ENCODE data around the gene KCNH4. TPM values are rescaled to one million over a fixed set of nuclear protein-coding genes. Genes with fewer than 3 reads are reported as not detected.
"Not testable (repeated sequence)": the region's sequence is repeated elsewhere in the genome, so short reads cannot be mapped to it uniquely, and the experiment has no call there.

KCNH4 gene
- total RNA-seq, 1 donor = 0.27 TPM

GRCh38 chr17:42141382-42141781, 39.6 kb downstream of the KCNH4 start:
- DNase-seq (ENCODE audit: low read depth in 2 of 3, low spot score in 2 of 3) = no peak

DNA sequence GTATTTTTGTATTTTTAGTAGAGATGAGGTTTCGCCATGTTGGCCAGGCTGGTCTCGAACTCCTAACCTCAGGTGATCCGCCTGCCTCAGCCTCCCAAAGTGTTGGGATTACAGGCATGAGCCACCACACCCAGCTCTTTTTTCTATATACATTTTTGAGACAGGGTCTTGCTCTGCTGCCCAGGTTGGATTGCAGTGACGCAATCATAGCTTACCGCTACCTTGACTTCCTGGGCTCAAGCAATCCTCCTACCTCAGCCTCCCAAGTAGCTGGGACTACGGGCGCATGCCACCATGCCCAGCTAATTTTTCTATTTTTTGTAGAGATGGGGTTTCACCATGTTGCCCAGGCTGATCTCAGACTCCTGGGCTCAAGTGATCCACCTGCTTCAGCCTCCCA, 40.3 kb downstream of the KCNH4 start:
- DNase-seq (ENCODE audit: low read depth in 2 of 3, low spot score in 2 of 3) = not testable (repeated sequence)

GRCh38 chr17:42138749-42139492, 42.0 kb downstream of the KCNH4 start:
- no peak for DNase-seq (ENCODE audit: low read depth in 2 of 3, low spot score in 2 of 3)

GRCh38 chr17:42136654-42137051, 44.3 kb downstream of the KCNH4 start:
- DNase-seq (ENCODE audit: low read depth in 2 of 3, low spot score in 2 of 3) = no peak

GRCh38 chr17:42135664-42136653, 45.0 kb downstream of the KCNH4 start:
- DNase-seq (ENCODE audit: low read depth in 2 of 3, low spot score in 2 of 3) = no peak

DNA sequence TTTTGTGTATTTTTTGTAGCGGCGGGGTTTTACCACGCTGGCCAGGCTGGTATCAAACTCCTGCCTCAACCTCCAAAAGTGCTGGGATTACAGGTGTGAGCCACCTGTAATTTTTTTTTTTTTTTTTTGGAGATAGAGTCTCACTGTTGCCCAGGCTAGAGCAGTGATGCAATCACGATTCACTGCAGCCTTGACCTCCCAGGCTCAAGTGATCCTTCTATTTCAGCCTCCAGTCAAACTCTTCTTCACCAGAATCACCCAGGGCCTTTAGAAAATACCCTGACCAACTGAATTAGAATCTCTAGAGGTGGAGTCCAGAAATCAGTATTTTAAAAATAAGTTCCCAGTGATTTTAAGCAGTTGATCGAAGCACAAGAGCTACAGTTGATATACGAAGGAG, 45.8 kb downstream of the KCNH4 start:
- DNase-seq (ENCODE audit: low read depth in 2 of 3, low spot score in 2 of 3) = no peak

DNA sequence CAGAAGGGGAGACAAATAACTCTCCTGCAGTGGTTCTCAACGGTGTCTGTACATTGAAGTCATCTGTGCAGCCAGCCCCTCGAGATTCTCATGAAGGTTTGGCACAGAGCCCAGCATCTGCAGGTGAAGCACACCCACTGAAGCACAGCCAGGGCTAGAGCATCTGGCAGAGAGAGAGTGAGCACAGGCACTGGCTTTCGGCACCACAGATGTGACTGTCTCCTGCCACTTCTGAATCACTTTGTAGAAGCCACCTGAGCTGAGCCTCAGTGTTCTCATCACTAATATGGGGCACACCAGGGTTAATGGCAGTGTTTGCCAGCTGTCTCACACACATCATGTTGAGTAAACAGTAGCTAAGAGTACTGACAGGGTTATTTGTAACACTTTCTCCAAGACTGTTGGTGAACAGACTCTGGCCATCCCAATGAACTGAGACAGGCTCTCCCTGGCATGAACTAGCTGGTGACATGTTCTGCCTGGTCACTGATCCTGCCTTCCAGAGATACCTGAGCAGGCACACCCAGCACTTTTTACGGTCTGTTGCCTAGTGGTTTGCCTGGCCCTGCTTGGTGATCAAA, 47.4 kb downstream of the KCNH4 start:
- DNase-seq (ENCODE audit: low read depth in 2 of 3, low spot score in 2 of 3) = peak in 2 of 3 donors; percentile 39 to 70

GRCh38 chr17:42132941-42133340, 48.0 kb downstream of the KCNH4 start:
- DNase-seq (ENCODE audit: low read depth in 2 of 3, low spot score in 2 of 3) = peak in 2 of 3 donors; percentile 56 to 70

GRCh38 chr17:42131981-42132432, 48.9 kb downstream of the KCNH4 start:
- peak in 2 of 3 donors; percentile 30 to 53 for DNase-seq (ENCODE audit: low read depth in 2 of 3, low spot score in 2 of 3)

- DNase-seq (ENCODE audit: low read depth in 2 of 3, low spot score in 2 of 3) = no peak
These were observed 49.7 kb downstream of the KCNH4 start for GRCh38 chr17:42131232-42131631.

DNA sequence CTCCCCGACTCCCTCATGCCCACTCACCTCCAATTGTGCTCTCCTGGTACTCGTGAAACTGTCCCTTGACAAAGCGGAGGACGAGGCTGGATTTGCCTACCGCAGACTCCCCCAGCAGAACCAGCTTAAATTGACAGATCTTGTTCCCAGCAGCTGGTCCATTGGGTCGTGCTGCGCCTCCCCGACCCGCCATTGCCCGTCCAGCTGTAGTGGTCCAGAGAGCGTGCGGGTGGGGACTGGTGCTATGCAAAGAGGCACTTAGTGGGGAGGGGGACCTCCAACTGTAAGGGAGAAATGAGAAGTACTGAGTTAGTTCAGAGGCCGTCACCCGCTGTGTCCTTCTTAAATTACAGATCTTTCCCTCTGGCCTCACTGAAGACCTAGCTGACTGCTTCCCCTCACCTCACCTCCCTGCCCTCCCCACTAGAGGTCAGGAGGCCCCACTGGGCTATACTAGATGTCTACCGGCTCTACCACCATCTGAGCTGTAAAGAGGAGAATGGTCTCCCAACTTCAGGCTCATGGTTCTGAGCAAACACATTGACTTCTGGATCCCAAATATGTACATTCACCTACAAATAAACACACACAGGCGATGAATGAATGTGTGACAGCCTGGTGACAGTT, 50.5 kb downstream of the KCNH4 start:
- DNase-seq (ENCODE audit: low read depth in 2 of 3, low spot score in 2 of 3) = peak in 1 of 3 donors; percentile 16

GRCh38 chr17:42129109-42129837, 51.7 kb downstream of the KCNH4 start:
- no peak for DNase-seq (ENCODE audit: low read depth in 2 of 3, low spot score in 2 of 3)

DNA sequence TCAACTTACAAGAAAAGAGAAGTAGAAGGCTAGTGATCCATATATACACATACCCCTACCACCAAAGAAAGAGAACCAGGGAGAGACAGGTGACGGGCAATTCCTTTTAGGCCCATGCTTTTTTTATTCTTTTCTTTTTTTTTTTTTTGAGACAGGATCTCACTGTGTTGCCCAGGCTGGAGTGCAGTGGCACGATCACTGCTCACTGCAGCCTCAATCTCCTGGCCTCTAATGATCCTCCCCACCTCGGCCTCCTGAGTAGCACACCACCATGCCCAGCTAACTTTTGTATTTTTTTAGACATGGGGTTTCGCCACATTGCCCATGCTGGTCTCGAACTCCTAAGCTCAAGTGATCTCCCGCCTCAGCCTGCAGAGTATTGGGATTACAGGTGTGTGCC, 53.5 kb downstream of the KCNH4 start:
- no peak for DNase-seq (ENCODE audit: low read depth in 2 of 3, low spot score in 2 of 3)

- DNase-seq (ENCODE audit: low read depth in 2 of 3, low spot score in 2 of 3) = no peak
These were observed 54.1 kb downstream of the KCNH4 start for GRCh38 chr17:42126836-42127235.

- DNase-seq (ENCODE audit: low read depth in 2 of 3, low spot score in 2 of 3) = no peak
These were observed 55.4 kb downstream of the KCNH4 start for GRCh38 chr17:42125565-42125964.

DNA sequence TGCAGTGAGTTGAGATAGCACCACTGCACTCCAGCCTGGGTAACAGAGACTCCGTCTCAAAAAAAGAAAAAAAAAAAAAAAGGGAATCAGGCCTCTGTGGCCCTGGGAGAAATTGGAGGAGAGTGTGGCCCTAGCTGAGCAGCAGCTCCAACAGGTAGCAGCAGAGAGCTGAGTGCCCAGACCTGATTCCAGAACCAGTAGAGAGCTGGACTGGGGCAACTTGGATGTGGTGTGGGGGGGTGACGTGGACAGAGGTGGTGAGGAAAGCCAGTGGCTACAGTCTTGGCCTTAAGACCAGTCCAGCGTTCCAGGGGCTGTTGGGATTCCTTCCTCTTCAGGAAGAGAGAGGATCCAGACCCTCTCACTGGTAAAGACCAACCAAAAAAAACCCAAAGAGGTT, 56.7 kb downstream of the KCNH4 start:
- DNase-seq (ENCODE audit: low read depth in 2 of 3, low spot score in 2 of 3) = no peak

DNA sequence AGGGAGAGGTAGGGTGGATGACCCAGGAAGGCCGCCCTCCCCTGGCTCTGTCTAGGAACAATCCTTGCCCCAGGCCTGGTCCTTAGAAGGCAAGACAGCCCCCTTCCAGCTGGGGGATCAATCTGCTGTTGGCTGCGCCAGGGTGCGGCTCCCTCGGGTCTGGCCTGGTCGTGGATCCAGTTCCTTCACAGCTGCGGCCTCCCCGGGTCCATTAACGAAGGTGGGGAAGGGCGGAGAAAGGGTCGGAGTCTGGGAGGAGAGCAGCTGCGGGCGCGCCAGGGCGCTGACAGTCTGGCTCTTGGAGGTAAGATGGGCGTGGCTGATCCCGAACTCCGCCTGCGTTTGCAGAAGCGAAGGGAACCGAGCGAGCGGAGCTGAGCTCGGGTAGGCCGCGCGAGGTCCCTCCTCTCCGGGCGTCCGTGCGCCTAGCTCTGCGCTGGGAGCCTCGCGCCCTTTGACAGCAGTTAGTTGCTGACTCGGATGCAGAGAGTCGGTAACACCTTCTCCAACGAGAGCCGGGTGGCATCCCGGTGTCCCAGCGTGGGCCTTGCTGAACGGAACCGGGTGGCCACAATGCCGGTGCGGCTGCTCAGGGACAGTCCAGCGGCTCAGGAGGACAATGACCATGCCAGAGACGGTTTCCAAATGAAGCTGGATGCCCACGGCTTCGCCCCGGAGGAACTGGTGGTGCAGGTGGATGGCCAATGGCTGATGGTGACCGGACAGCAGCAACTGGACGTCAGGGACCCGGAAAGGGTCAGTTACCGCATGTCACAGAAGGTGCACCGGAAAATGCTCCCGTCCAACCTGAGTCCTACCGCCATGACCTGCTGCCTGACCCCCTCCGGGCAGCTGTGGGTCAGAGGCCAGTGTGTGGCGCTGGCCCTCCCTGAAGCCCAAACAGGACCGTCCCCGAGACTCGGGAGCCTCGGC, 58.3 kb downstream of the KCNH4 start, which contains the start of gene HSPB9:
TSS of gene HSPB9 (plus strand) at position 434 of the 933 bp plus-strand sequence. CDS start at position 481, 47 bp downstream.
- DNase-seq (ENCODE audit: low read depth in 2 of 3, low spot score in 2 of 3) = no peak

Measured in hematopoietic multipotent progenitor cell (in vitro differentiated cells).